ENCODE measurements around the gene CYP2W1. TPM values are rescaled to one million over a fixed set of nuclear protein-coding genes. Genes with fewer than 3 reads are reported as not detected.

The CYP2W1 gene
- total and polyA plus RNA-seq, 3 donors from 2014 or later = 0.61 to 1.2 (median 0.71) TPM

GRCh38 chr7:1014681-1015080, 31.7 kb downstream of the CYP2W1 start:
- TF ChIP-seq, protein P1, sequence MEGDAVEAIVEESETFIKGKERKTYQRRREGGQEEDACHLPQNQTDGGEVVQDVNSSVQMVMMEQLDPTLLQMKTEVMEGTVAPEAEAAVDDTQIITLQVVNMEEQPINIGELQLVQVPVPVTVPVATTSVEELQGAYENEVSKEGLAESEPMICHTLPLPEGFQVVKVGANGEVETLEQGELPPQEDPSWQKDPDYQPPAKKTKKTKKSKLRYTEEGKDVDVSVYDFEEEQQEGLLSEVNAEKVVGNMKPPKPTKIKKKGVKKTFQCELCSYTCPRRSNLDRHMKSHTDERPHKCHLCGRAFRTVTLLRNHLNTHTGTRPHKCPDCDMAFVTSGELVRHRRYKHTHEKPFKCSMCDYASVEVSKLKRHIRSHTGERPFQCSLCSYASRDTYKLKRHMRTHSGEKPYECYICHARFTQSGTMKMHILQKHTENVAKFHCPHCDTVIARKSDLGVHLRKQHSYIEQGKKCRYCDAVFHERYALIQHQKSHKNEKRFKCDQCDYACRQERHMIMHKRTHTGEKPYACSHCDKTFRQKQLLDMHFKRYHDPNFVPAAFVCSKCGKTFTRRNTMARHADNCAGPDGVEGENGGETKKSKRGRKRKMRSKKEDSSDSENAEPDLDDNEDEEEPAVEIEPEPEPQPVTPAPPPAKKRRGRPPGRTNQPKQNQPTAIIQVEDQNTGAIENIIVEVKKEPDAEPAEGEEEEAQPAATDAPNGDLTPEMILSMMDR (IDR thresholded peaks at IDR 0.05) = no peak
- no peak for TF ChIP-seq POLR2A (IDR thresholded peaks at IDR 0.05)
- WGBS, 2 donors = 88 to 94% methylated on average over 12 to 20 of the region's 20 CpGs
- intact Hi-C loops (cut with DNase I; ENCODE audit: low total_unique reads) = no loop called here
- Histone ChIP-seq H3K36me3 (ENCODE audit: low read depth, missing control alignments) (no peaks in the 10 kb centered on the region), H3K27me3 (no peaks in the 10 kb centered on the region), H3K9me3 (no peaks in the 10 kb centered on the region), H3K4me1 (no peaks in the 10 kb centered on the region), H3K4me3 (no peak overlapping the region), H3K27ac (no peak overlapping the region)
- no peak for DNase-seq

- H3K4me1 ChIP-seq = no peaks in the 10 kb centered on the region
- H3K9me3 ChIP-seq = no peaks in the 10 kb centered on the region
- 82 to 96% methylated on average over 5 to 28 of the region's 28 CpGs for WGBS, 2 donors
- intact Hi-C loops (cut with DNase I; ENCODE audit: low total_unique reads) = no loop called here
- H3K4me3 ChIP-seq = no peak overlapping the region
- no peaks in the 10 kb centered on the region for H3K27me3 ChIP-seq
- H3K36me3 ChIP-seq (ENCODE audit: low read depth, missing control alignments) = no peaks in the 10 kb centered on the region
- DNase-seq = no peak
- TF ChIP-seq, protein P1 (IDR thresholded peaks at IDR 0.05) = no peak
- TF ChIP-seq POLR2A (IDR thresholded peaks at IDR 0.05) = no peak
- H3K27ac ChIP-seq = no peak overlapping the region
Observed at GRCh38 chr7:1015196-1016121, 32.5 kb downstream of the CYP2W1 start.

- 86 to 88% methylated on average over 25 to 47 of the region's 51 CpGs for WGBS, 2 donors
- H3K4me3 ChIP-seq = no peak overlapping the region
- no peak overlapping the region for H3K27ac ChIP-seq
- no peaks in the 10 kb centered on the region for H3K9me3 ChIP-seq
- intact Hi-C loops (cut with DNase I; ENCODE audit: low total_unique reads) = no loop called here
- H3K27me3 ChIP-seq = no peaks in the 10 kb centered on the region
- no peaks in the 10 kb centered on the region for H3K36me3 ChIP-seq (ENCODE audit: low read depth, missing control alignments)
- no peaks in the 10 kb centered on the region for H3K4me1 ChIP-seq
- DNase-seq = no peak
- TF ChIP-seq, protein P1 (IDR thresholded peaks at IDR 0.05) = no peak
- TF ChIP-seq POLR2A (IDR thresholded peaks at IDR 0.05) = no peak
Observed at GRCh38 chr7:1016577-1017531, 33.9 kb downstream of the CYP2W1 start.

DNA sequence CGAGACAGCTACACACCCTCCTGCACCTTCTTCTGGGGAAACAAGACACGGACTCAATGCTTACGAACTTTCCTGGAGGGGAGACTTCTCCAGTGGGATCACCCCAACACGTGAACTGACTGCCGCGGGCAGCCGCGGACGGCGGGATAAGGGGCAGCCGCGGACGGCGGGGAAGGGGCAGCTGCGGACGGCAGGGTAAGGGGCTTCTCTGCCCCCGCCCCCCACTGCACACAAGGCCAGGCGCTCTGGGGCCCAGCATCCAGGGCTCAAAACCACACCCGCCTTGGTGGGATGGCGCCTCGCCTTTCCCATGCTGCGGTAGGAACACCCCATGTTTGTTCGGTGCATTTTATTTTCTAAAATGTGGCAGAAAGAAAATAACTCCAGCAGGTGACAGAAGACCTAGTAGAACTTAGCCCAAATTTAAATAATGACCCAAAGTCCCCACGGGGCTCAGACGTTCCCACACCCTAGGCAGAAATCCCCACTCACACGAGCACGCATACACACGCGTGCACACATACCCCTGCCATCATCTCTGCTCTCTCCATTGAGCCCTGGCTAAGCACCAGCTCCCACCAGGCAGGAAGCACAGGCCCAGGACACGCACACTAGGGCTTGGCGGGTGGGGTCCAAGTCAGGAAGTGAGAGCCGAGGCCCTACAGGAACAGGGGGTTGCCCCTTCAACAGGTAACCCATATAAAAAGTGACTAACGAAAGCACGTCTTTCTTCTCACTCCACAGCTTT, 34.8 kb downstream of the CYP2W1 start:
- TF ChIP-seq, protein P1 (IDR thresholded peaks at IDR 0.05) = no peak
- no peak for TF ChIP-seq POLR2A (IDR thresholded peaks at IDR 0.05)
- Histone ChIP-seq H3K27ac (no peak overlapping the region), H3K27me3 (no peaks in the 10 kb centered on the region), H3K36me3 (ENCODE audit: low read depth, missing control alignments) (no peaks in the 10 kb centered on the region), H3K4me3 (no peak overlapping the region), H3K4me1 (no peaks in the 10 kb centered on the region), H3K9me3 (no peaks in the 10 kb centered on the region)
- DNase-seq = no peak
- 94% methylated on average over 29 to 34 of the region's 34 CpGs for WGBS, 2 donors
- intact Hi-C loops (cut with DNase I; ENCODE audit: low total_unique reads) = no loop called here
